Thoracic aorta (tissue), 2 donors: ENCODE data around the gene RTTN. TPM values are rescaled to one million over a fixed set of nuclear protein-coding genes. Genes with fewer than 3 reads are reported as not detected.

Source experiments
- ATAC-seq: fragments of 150-250 bp; one replicate; pipeline ENCODE4 v1.8.0; 2017; ENCODE audit warnings: low read depth; ENCODE audit not compliant: insufficient number of reproducible peaks, low FRiP score
- DNase-seq: peaks from one replicate; pipeline ENCODE4 v3.0.0-alpha.2; 2020; ENCODE audit warnings: low spot score
- H3K27ac ChIP-seq, 2 donors: fragments of 200-600 bp; sonication (generic); 1 replicate in 1 of 2; 2 replicates in 1 of 2; pipeline ENCODE4 v1.5.1; 2016; ENCODE audit warnings: mild to moderate bottlenecking in 2 of 2, moderate library complexity in 2 of 2
- H3K27me3 ChIP-seq: fragments of 200-600 bp; sonication (generic); replicated peaks from 2 replicates; pipeline ENCODE4 v1.6.0; 2016; ENCODE audit warnings: mild to moderate bottlenecking; ENCODE audit not compliant: insufficient read depth
- H3K36me3 ChIP-seq: fragments of 200-600 bp; sonication (generic); one replicate; pipeline ENCODE4 v1.5.1; 2016
- H3K4me1 ChIP-seq, 2 donors: fragments of 200-600 bp; sonication (generic); 1 replicate in 1 of 2; 2 replicates in 1 of 2; pipeline versions ENCODE4 v1.5.1 to v1.6.0; 2016; ENCODE audit warnings: low read depth in 2 of 2, mild to moderate bottlenecking in 1 of 2; ENCODE audit not compliant: control insufficient read depth in 1 of 2
- H3K4me3 ChIP-seq: fragments of 200-600 bp; sonication (generic); 2 replicates; pipeline ENCODE4 v1.5.1; 2016; ENCODE audit warnings: mild to moderate bottlenecking
- H3K9me3 ChIP-seq: fragments of 200-600 bp; sonication (generic); 2 replicates; pipeline ENCODE4 v1.5.1; 2016
- total RNA-seq, 2 donors: library from RNA; depleted of rRNA; stranded (reverse); fragments of >200 nt; gene quantifications; one replicate each; pipeline versions ENCODE4 v1.1.0 to v1.2.3, GENCODE V29; 2016
- TF ChIP-seq, protein P1 (sequence below): fragments of 200-600 bp; sonication (generic); IDR thresholded peaks from one replicate; pipeline ENCODE4 v1.5.1; 2019; ENCODE audit warnings: antibody characterized with exemption

Gene RTTN
- total RNA-seq, 2 donors from 2014 or later: 13.1 to 20.7 TPM

DNA sequence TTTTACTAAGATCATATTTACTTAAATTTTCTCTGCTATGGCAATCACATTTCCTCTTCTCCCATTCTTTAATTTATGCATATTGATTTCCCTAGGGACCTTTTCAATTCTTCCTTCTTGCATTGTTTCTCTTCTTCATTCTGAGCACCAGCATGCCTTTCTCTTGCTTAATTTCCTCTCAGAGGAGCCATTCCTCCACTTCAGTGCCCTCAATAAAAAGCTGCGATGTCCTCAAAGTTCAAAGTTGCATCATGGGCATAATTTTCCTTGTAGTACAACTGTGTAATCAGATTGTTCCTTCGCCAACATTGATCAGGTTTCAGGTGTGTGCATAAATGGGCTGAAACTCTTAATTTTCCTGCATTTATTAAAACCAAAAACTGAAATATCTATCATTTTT, 236.0 kb downstream of the RTTN start:
- H3K4me1 ChIP-seq: no peaks in the 10 kb centered on the region
- TF ChIP-seq, protein P1, sequence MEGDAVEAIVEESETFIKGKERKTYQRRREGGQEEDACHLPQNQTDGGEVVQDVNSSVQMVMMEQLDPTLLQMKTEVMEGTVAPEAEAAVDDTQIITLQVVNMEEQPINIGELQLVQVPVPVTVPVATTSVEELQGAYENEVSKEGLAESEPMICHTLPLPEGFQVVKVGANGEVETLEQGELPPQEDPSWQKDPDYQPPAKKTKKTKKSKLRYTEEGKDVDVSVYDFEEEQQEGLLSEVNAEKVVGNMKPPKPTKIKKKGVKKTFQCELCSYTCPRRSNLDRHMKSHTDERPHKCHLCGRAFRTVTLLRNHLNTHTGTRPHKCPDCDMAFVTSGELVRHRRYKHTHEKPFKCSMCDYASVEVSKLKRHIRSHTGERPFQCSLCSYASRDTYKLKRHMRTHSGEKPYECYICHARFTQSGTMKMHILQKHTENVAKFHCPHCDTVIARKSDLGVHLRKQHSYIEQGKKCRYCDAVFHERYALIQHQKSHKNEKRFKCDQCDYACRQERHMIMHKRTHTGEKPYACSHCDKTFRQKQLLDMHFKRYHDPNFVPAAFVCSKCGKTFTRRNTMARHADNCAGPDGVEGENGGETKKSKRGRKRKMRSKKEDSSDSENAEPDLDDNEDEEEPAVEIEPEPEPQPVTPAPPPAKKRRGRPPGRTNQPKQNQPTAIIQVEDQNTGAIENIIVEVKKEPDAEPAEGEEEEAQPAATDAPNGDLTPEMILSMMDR: no peak
- H3K4me3 ChIP-seq: no peak overlapping the region
- H3K27ac ChIP-seq: no peak overlapping the region
- no peaks in the 10 kb centered on the region for H3K36me3 ChIP-seq
- no peak for ATAC-seq
- H3K27me3 ChIP-seq: no peaks in the 10 kb centered on the region
- peaks cover 8% of the 10 kb centered on the region for H3K9me3 ChIP-seq
- DNase-seq: no peak

- TF ChIP-seq, protein P1: no peak
- H3K9me3 ChIP-seq: peaks cover 8% of the 10 kb centered on the region
- no peaks in the 10 kb centered on the region for H3K4me1 ChIP-seq
- H3K36me3 ChIP-seq: no peaks in the 10 kb centered on the region
- no peak overlapping the region for H3K27ac ChIP-seq
- no peaks in the 10 kb centered on the region for H3K27me3 ChIP-seq
- DNase-seq (no peak), ATAC-seq (no peak)
- no peak overlapping the region for H3K4me3 ChIP-seq
Observed at GRCh38 chr18:69968039-69968438, 237.4 kb downstream of the RTTN start.

GRCh38 chr18:69963196-69963595, 242.3 kb downstream of the RTTN start:
- TF ChIP-seq, protein P1: no peak
- Histone ChIP-seq H3K9me3 (no peaks in the 10 kb centered on the region), H3K27me3 (no peaks in the 10 kb centered on the region), H3K4me1 (no peaks in the 10 kb centered on the region), H3K27ac (no peak overlapping the region), H3K36me3 (no peaks in the 10 kb centered on the region), H3K4me3 (no peak overlapping the region)
- DNase-seq (no peak), ATAC-seq (no peak)

DNA sequence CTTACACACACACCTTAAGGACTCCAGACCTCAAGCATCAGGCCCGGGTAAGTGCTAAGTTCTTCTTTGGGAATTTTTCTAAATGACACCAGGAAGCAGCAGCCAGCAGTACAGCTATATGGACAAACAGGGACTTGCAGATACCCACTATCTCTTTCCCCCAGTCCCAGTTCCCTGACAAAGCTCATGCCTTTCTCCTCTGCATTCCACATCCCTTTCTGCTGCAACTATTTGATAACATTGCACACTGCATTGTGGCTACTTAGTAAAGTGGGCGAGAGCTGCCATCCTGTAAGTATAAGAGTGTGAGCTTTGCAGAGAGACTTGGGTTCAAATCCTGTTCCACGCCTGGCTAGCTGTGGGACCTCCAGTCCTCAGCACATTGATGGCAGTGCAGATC, 243.8 kb downstream of the RTTN start:
- H3K9me3 ChIP-seq: no peaks in the 10 kb centered on the region
- no peaks in the 10 kb centered on the region for H3K27me3 ChIP-seq
- no peak for DNase-seq
- no peak for ATAC-seq
- TF ChIP-seq, protein P1: no peak
- no peaks in the 10 kb centered on the region for H3K36me3 ChIP-seq
- H3K4me1 ChIP-seq: no peaks in the 10 kb centered on the region
- H3K4me3 ChIP-seq: no peak overlapping the region
- no peak overlapping the region for H3K27ac ChIP-seq

DNA sequence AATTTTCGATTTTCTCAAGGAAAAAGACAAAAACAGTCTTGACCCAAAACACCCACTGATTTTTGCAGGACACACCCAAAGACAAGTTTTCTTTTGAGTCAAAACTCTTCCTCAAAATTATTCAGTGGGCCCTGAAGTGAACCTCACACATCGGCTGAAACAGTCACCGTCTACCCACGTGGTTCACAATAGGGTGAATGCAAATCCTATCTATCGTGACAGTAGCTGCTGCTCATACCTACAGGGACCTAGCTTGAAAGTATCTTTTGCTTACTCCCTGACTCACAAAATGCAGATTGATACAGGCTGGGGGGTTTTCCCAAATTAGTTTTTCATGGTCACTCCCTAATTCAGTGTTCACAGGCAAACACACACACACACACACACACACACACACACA, 247.1 kb downstream of the RTTN start:
- no peak for DNase-seq
- Histone ChIP-seq H3K36me3 (no peaks in the 10 kb centered on the region), H3K27ac (no peak overlapping the region), H3K27me3 (no peaks in the 10 kb centered on the region), H3K9me3 (no peaks in the 10 kb centered on the region), H3K4me1 (no peaks in the 10 kb centered on the region), H3K4me3 (no peak overlapping the region)
- TF ChIP-seq, protein P1: no peak
- no peak for ATAC-seq
